UCSD-AML1 (cell line): ENCODE measurements around the gene CCND2.

ENCODE experiments used
- DNase-seq: peaks from one replicate; lab custom pipeline; 2025; ENCODE audit not compliant: unreplicated experiment; lab: John Stamatoyannopoulos, UW

Gene CCND2

GRCh38 chr12:4289998-4290790 lies 16.6 kb downstream of the CCND2 start:
- DNase-seq: no peak

- DNase-seq: no peak
These were observed 18.9 kb downstream of the CCND2 start for GRCh38 chr12:4292341-4293073.

- no peak for DNase-seq
These were observed 19.9 kb downstream of the CCND2 start for GRCh38 chr12:4293299-4293965.

- DNase-seq: no peak
These were observed 20.5 kb downstream of the CCND2 start for GRCh38 chr12:4293966-4294505.

GRCh38 chr12:4296751-4297150 lies 23.2 kb downstream of the CCND2 start:
- DNase-seq: no peak

- no peak for DNase-seq
These were observed 24.1 kb downstream of the CCND2 start for GRCh38 chr12:4297617-4298016.

- DNase-seq: no peak
These were observed 27.3 kb downstream of the CCND2 start for GRCh38 chr12:4300883-4301282.

- no peak for DNase-seq
These were observed 28.5 kb downstream of the CCND2 start for GRCh38 chr12:4301932-4302501.

GRCh38 chr12:4302881-4303280 lies 29.3 kb downstream of the CCND2 start:
- no peak for DNase-seq

- no peak for DNase-seq
These were observed 30.2 kb downstream of the CCND2 start for GRCh38 chr12:4303750-4304149.

- DNase-seq: no peak
These were observed 34.2 kb downstream of the CCND2 start for GRCh38 chr12:4307593-4308333.

- DNase-seq: no peak
These were observed 34.9 kb downstream of the CCND2 start for GRCh38 chr12:4308334-4308950.

- DNase-seq: no peak
These were observed 38.2 kb downstream of the CCND2 start for GRCh38 chr12:4311776-4312175.

- DNase-seq: no peak
These were observed 38.7 kb downstream of the CCND2 start for GRCh38 chr12:4312251-4312650.

GRCh38 chr12:4320497-4320852 lies 46.9 kb downstream of the CCND2 start:
- DNase-seq: no peak

GRCh38 chr12:4320853-4321701 lies 47.5 kb downstream of the CCND2 start, which contains the start of gene TIGAR:
Gene TIGAR, plus strand, starts transcription at chr12:4321213. Its CDS starts 59 bp downstream, at chr12:4321272.
- DNase-seq: peak; percentile 96

- DNase-seq: no peak
These were observed 49.2 kb downstream of the CCND2 start for GRCh38 chr12:4322726-4323125.
